GM12874 (cell line): ENCODE data around the gene RCAN1.

Experiments
- CTCF ChIP-seq: IDR thresholded peaks from 2 replicates; pipeline ENCODE4 v1.5.1; 2011; ENCODE audit warnings: low read depth, mild to moderate bottlenecking, control low read depth, low read length, moderate library complexity; ENCODE audit not compliant: insufficient read depth

RCAN1 gene

GRCh38 chr21:34594566-34595234, 20.2 kb downstream of the RCAN1 start:
- TF ChIP-seq CTCF: no peak

- TF ChIP-seq CTCF: no peak
Observed at GRCh38 chr21:34593954-34594531, 20.9 kb downstream of the RCAN1 start.

- no peak for TF ChIP-seq CTCF
Observed at GRCh38 chr21:34593423-34593822, 21.5 kb downstream of the RCAN1 start.

GRCh38 chr21:34592120-34592955, 22.6 kb downstream of the RCAN1 start:
- TF ChIP-seq CTCF: no peak

GRCh38 chr21:34590520-34590919, 24.4 kb downstream of the RCAN1 start:
- TF ChIP-seq CTCF: no peak

GRCh38 chr21:34589511-34590282, 25.2 kb downstream of the RCAN1 start:
- no peak for TF ChIP-seq CTCF
